Umbilical cord (tissue), 2 donors: ENCODE data around the gene ARPC4. TPM values are rescaled to one million over a fixed set of nuclear protein-coding genes. Genes with fewer than 3 reads are reported as not detected.
"Not testable (repeated sequence)": the region's sequence is repeated elsewhere in the genome, so short reads cannot be mapped to it uniquely, and the experiment has no call there.

Experiments used
- DNase-seq: peaks from one replicate; pipeline ENCODE4 v3.0.0-alpha.2; 2015; ENCODE audit warnings: low spot score
- total RNA-seq: library from RNA; depleted of rRNA; stranded (reverse); fragments of >200 nt; gene quantifications from one replicate; pipeline ENCODE4 v1.2.3, GENCODE V29; 2014; ENCODE audit warnings: low replicate concordance; ENCODE audit not compliant: insufficient read depth

The ARPC4 gene
- total RNA-seq, 1 donor from 2014 or later: 154 TPM

DNA sequence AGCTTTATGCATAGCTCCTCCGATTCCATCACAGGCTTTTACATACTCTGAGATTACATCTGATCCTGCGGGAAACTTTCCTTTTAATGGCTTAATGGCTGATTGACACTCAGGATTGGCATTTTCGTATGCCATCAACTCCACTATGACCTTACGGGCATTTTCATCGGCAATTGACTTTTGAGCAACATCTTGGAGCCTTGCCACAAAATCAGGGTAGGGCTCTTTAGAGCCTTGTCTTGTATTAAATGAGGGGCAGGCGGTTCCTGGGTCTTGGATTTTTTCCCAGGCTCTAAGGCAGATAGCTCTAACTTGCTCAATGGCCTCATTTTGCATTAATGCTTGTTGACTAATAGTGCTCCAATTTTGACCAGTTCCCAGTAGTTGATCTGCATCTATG is 59.0 kb downstream of the ARPC4 start:
- DNase-seq: peak; percentile 48

DNA sequence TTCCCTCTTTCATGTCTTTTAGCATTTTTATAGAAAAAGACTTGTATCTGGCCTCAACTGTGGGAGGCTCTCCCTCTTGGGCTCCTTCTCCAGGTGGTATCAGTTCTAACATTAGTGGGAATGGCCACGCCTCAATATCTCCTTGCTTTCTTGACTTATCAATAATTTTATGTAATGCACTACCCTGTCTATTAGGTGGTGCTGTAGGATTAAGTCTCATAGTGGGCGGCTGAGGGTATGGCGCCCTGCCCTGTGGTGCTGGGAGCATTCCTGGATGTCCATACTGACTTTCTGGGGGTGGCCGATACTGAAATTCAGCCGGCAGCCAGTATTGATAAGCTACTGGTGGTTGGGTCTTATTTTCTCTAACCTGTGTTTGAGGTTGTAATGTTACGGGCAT is 59.6 kb downstream of the ARPC4 start:
- no peak for DNase-seq

DNA sequence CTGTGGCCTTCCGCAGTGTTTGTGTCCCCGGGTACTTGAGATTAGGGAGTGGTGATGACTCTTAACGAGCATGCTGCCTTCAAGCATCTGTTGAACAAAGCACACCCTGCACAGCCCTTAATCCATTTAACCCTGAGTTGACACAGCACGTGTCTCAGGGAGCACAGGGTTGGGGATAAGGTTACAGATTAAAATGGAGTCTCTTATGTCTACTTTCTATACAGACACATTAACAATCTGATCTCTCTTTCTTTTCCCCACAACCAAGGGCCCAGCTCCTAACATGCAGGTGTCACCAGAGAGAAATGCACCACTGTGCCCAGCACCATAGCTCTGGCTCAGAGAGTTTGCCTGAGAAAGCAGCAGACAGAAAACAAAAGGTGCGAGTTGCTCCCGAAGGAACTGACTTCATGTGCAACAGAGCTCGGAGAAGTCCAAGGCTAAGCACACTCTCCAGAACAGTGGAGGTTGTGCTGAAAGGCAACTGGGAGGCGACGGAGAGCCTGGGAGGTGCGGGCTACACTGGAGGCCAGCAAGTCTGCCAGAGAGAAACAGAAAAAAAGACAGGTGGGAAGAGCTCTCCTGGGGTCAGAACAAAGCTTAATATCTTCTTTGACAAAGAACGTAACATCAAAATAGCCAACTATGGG is 61.5 kb downstream of the ARPC4 start:
- DNase-seq: not testable (repeated sequence)

DNA sequence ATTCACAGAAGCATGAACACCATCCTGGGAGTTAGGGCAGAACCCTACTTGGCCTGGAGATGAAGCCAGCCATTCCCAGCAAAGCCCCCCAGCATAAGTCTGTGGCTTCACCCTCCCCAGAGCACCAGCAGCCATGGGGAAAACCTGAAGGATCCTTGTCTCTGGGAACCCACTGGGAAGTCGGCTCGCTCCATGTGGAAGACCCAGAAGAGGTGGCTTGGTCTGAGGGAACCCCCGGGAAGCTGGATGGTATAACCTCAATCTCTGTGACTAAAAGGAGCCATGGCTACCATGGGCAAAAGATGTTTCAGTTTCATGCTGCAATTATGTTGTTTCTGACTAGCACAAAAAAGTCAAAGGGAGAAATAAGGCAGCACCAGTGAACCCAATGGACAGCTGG is 62.7 kb downstream of the ARPC4 start:
- DNase-seq: no peak

Other genes with a start within 250 kb of the ARPC4 start
- 0.48 TPM for gene LHFPL4, start 239.3 kb upstream of the ARPC4 start, total RNA-seq
- gene MTMR14, start 143.6 kb upstream of the ARPC4 start, total RNA-seq: 18.5 TPM
- gene CPNE9, start 89.2 kb upstream of the ARPC4 start, total RNA-seq: not detected
- 10.4 TPM for gene BRPF1, start 61.3 kb upstream of the ARPC4 start, total RNA-seq
- gene OGG1, start 43.1 kb upstream of the ARPC4 start, total RNA-seq: 17.8 TPM
- gene CAMK1, start 23.1 kb upstream of the ARPC4 start, total RNA-seq: 16.4 TPM
- gene TADA3, start 609 bp upstream of the ARPC4 start, total RNA-seq: 43.3 TPM
- 10.4 TPM for gene TTLL3, start 17.2 kb downstream of the ARPC4 start, total RNA-seq
- gene RPUSD3, start 50.9 kb downstream of the ARPC4 start, total RNA-seq: 10.4 TPM
- 4.6 TPM for gene CIDEC, start 87.2 kb downstream of the ARPC4 start, total RNA-seq
- 13.2 TPM for gene JAGN1, start 97.5 kb downstream of the ARPC4 start, total RNA-seq
- gene IL17RE, start 109.8 kb downstream of the ARPC4 start, total RNA-seq: 0.72 TPM
- 39.2 TPM for gene IL17RC, start 124.0 kb downstream of the ARPC4 start, total RNA-seq
- 31.5 TPM for gene CRELD1, start 140.8 kb downstream of the ARPC4 start, total RNA-seq
- gene PRRT3, start 159.3 kb downstream of the ARPC4 start, total RNA-seq: 0.24 TPM
- 35.2 TPM for gene EMC3, start 193.8 kb downstream of the ARPC4 start, total RNA-seq
- 2.6 TPM for gene FANCD2, start 233.4 kb downstream of the ARPC4 start, total RNA-seq